ENCODE data around the gene CCDC183.
"Not testable (repeated sequence)": the region's sequence is repeated elsewhere in the genome, so short reads cannot be mapped to it uniquely, and the experiment has no call there.

Gene CCDC183

DNA sequence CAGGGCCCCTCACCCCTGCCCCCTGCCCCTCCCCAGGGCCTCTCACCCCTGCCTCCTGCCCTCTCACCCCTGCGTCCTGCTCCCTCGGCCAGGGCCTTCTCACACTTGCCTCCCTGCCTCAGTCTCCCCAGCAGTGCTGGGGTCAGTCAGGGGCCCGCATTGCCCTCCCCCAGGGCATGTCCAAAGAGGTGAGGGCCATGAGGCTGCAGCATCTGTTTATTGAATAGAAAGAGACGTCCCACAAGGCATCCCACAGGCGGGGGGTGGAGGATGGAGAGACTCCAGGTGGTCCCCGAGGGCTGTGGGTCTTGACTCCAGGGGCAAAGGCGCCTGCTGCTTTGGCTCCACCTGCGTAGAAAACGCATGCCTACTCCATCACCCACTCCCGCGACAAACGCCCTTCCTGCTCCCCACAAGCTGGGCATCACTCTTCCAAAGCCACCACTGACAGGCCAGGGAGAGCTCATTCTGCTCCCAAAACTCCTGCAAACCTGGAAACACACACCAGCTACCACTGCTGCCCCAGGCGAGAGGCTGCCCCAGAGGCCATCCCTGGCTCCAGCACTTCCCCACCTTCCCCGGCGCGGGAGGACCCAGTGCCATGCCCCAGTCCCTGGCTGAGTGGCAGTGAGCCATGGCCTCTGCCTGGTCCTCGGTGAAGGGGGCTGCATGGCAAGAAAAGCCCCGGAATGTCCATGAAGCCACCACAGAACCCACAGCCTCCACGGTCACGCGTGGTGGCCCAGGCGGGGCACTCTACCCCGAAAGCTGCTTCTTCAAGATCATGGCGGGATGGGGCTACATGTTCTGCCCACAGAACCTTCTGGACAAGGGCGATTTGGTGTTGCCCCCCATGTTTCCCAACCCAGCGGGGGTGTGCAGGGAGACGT lies 36.5 kb upstream of the CCDC183 start:
- peaks cover 95% of the 10 kb centered on the region for H3K4me1 ChIP-seq
- H3K4me3 ChIP-seq: peak overlapping the region; percentile 54

DNA sequence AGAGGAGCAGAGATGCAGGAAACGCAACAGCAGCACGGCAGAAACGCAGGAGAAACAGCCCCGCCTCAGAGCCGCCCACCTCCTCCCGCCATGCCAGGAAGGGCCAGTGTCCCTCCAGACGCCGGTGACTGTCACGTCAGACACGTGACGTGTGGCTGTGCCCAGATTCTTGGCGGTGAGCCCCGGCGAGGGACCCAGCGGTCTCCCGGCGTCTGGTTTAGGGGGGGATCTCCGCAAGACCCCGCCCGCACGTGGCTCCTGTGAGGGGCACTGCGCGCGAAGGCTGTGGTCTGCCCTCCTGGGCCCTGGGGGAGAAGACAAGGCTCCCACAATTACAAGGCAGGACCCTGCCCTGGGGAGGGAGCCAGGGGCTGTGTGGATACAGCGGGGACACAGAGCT lies 35.7 kb upstream of the CCDC183 start:
- no peak for TF ChIP-seq Cebpa-rat (IDR thresholded peaks at IDR 0.05)
- Histone ChIP-seq H3K9ac (peak overlapping the region; percentile 75), H3K27ac (peak overlapping the region; percentile 87), H3K4me2 (peak overlapping the region; percentile 77), H3K27me3 (no peaks in the 10 kb centered on the region), H3K9me3 (peaks cover 10% of the 10 kb centered on the region), H3K4me1 (peaks cover 95% of the 10 kb centered on the region), H4K20me1 (no peaks in the 10 kb centered on the region), H3K4me3 (peak overlapping the region; percentile 54), H3K36me3 (no peaks in the 10 kb centered on the region)

More for the DNA sequence above, 36.5 kb upstream of the CCDC183 start:
- TF ChIP-seq Cebpa-rat (IDR thresholded peaks at IDR 0.05): no peak
- Histone ChIP-seq H3K4me2 (peak overlapping the region; percentile 77), H3K27me3 (no peaks in the 10 kb centered on the region), H4K20me1 (no peaks in the 10 kb centered on the region), H3K9me3 (peaks cover 10% of the 10 kb centered on the region), H3K9ac (peak overlapping the region; percentile 75), H3K36me3 (no peaks in the 10 kb centered on the region), H3K27ac (peak overlapping the region; percentile 87)

DNA sequence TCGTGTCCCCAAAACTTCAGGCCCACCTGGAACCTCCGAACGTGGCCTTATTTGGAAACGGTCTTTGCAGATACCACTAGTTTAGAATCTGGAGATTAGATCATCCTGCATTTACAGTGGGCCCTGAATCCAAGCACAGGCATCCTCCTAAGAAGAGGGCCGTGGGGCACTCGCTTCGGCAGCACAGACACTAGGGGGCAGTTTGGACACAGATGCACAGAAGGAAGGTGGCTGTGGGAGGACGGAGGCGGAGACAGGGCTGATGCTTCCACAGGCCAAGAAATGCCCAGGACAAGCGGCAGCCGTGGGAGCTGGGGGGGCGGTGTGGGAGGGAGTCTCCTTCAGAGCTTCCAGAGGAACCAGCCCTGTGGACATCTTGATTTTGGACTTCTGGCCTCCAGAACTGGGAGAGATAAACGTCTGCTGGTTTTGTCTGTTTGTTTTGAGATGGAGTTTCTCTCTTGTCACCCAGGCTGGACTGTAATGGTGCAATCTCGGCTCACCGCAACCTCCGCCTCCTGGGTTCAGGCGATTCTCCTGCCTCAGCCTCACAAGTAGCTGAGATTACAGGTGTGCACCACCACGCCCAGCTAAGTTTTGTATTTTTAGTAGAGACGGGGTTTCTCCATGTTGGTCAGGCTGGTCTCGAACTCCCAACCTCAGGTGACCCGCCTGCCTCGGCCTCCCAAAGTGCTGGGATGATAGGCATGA lies 35.1 kb upstream of the CCDC183 start:
- Histone ChIP-seq H3K4me3 (peak overlapping the region; percentile 54; the same call in 1 of the 2 replicates), H3K27ac (peak overlapping the region; percentile 87), H3K4me1 (peaks cover 97% of the 10 kb centered on the region), H3K4me2 (peak overlapping the region; percentile 77), H3K9ac (peak overlapping the region; percentile 75)
- not testable (repeated sequence) for H4K20me1 ChIP-seq, H3K27me3 ChIP-seq, H3K36me3 ChIP-seq, H3K9me3 ChIP-seq

DNA sequence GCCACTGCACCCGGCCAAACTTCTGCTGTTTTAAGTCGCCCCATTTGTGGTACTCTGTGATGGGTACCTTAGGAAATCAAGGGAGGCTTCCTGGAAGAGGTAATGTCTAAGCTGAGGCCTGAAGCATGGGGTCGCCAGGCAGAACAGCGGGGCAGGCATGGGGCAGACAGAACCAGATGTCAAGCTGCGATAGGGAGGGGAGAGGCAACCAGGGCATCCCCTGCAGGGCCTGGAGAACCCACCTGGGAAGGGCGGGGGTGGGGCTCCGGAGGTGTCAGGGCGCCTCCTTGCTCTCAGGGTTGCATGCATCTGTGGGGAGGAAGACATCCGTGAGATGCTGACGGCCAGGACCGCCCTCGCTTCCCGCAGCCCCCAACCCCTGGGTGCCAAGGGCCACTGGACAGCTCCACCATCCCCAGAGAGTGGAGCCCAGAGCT lies 34.6 kb upstream of the CCDC183 start:
- Histone ChIP-seq H3K9ac (no peak overlapping the region; the same call in 1 of the 2 replicates), H3K4me3 (no peak overlapping the region), H3K36me3 (no peaks in the 10 kb centered on the region), H4K20me1 (no peaks in the 10 kb centered on the region), H3K4me2 (peak overlapping the region; percentile 77), H3K27me3 (no peaks in the 10 kb centered on the region), H3K9me3 (no peaks in the 10 kb centered on the region), H3K27ac (peak overlapping the region; percentile 87), H3K4me1 (peaks cover 96% of the 10 kb centered on the region)
- TF ChIP-seq Cebpa-rat (IDR thresholded peaks at IDR 0.05): no peak

DNA sequence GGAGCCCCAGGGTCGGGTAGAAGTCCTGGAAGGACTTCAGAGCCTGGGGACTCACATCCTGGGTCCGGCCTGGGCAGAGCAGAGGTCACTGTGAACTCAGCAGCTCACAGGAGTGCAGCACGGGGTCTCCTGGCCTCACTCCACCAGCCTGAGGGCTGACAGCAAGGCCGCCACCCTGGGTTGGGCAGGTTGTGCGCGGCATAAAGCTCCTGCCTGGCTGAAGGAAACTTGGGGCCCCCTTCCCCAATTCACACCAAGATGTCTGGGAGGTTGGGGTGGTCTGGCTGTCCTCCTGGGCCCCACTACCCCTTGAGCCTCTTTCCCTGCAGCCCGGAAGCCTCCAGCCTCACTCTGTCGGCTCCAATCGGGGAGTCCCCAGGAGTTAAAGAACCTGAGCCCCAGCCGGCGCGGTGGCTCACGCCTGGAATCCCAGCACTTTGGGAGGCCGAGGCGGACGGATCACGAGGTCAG lies 33.9 kb upstream of the CCDC183 start:
- peak overlapping the region; percentile 77 for H3K4me2 ChIP-seq
- no peaks in the 10 kb centered on the region for H3K9me3 ChIP-seq
- H3K36me3 ChIP-seq: no peaks in the 10 kb centered on the region
- peak overlapping the region; percentile 72 for H3K27ac ChIP-seq
- peaks cover 96% of the 10 kb centered on the region for H3K4me1 ChIP-seq
- H3K4me3 ChIP-seq: no peak overlapping the region
- H4K20me1 ChIP-seq: no peaks in the 10 kb centered on the region
- H3K9ac ChIP-seq: peak overlapping the region; percentile 55; the same call in 1 of the 2 replicates
- no peak for TF ChIP-seq Cebpa-rat (IDR thresholded peaks at IDR 0.05)
- H3K27me3 ChIP-seq: no peaks in the 10 kb centered on the region

DNA sequence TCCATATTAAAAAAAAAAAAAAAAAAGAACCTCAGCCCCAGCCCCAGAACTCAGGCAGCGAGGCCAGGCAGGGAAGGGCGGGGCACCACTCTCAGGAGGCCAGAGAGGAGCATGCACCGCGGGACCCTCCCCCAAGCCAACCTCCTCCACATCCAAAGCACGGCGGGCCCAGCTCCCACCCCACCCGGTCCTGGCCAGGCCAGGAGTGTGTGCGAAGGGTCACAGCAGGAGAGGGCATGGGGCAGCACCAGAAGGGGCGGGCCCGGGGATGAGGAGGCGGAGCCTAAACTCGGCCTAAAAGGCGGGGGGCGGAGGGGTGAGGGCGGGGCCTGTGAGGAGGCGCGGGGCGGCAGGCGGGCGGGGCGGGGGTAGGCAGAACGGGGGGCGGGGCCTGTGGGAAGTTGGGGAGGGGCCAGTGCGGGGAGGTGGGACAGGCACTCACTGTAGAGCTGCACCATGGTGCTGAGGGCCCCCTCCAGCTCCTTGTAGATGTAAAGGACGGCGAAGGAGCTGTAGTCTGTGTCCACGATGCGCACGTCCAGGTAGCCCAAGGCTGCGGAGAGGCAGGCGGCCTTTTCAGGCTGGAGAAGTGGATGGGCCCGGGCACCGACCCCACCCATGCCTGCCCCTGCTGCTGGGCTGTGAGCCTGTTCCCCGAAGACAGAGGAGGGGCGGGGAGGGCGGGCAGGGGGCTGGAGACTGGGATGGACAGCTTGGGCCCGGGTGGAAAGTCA lies 33.1 kb upstream of the CCDC183 start:
- no peak overlapping the region for H3K9ac ChIP-seq
- H4K20me1 ChIP-seq: no peaks in the 10 kb centered on the region
- peak overlapping the region; percentile 41; the same call in 1 of the 2 replicates for H3K4me3 ChIP-seq
- H3K9me3 ChIP-seq: no peaks in the 10 kb centered on the region
- H3K4me1 ChIP-seq: peaks cover 96% of the 10 kb centered on the region
- H3K4me2 ChIP-seq: peak overlapping the region; percentile 82
- peak overlapping the region; percentile 68; the same call in 1 of the 2 replicates for H3K27ac ChIP-seq
- TF ChIP-seq Cebpa-rat (IDR thresholded peaks at IDR 0.05): no peak
- H3K27me3 ChIP-seq: no peaks in the 10 kb centered on the region
- H3K36me3 ChIP-seq: no peaks in the 10 kb centered on the region

DNA sequence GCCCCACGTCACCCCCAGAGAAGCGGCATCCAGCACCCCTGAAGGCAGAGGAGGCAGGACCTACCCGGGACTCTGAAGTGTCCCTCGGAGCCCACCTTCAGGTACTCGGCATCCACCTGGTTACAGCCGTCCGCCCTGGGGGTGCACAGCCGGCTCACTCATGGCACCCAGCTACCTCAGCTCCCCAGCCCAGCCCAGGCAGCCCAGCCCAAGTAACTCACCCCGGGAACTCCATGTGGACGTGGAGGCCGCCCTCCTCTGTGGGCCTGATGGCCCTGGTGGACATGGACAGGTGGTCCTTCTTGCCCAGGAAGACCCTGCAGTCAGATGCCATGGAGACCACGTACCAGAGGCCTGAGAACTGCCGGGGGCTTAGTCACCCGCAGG lies 32.5 kb upstream of the CCDC183 start:
- H3K36me3 ChIP-seq: no peaks in the 10 kb centered on the region
- TF ChIP-seq Cebpa-rat (IDR thresholded peaks at IDR 0.05): no peak
- H3K4me3 ChIP-seq: peak overlapping the region; percentile 33; the same call in 1 of the 2 replicates
- H4K20me1 ChIP-seq: no peaks in the 10 kb centered on the region
- peaks cover 95% of the 10 kb centered on the region for H3K4me1 ChIP-seq
- H3K9ac ChIP-seq: no peak overlapping the region
- H3K27me3 ChIP-seq: no peaks in the 10 kb centered on the region
- H3K9me3 ChIP-seq: no peaks in the 10 kb centered on the region
- peak overlapping the region; percentile 82 for H3K4me2 ChIP-seq
- H3K27ac ChIP-seq: peak overlapping the region; percentile 68; the same call in 1 of the 2 replicates

DNA sequence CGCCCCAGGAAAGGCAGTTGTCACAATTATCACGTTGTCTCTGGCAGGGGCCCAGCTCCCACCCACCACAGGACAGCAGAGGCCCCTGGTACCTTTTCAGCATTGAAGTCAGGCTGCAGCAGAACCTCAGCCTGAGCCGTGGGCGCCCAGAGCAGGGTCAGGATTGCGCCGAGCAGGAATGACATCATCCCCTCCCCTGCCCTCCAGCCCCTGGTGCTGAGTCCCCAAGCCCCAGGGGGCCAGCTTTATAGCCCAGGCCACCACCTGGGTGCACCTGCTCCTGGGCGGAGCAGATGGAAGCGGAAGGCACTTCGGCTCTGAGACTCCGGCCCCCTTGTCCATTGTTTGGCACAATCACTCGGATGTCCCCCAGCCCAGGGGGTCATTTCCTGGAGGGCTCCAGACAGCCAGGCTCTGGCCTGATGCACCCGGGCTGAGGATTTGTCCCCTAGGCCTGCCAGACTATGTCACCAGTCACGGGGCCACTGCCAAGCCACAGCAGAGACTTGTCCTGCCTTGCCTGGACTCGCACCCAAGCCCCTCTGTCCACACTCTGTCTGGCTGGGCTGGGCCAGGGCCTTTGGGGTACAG lies 31.7 kb upstream of the CCDC183 start, which contains the start of gene LCN15:
TSS of gene LCN15 (minus strand) at position 218 of the 591 bp plus-strand sequence. CDS start at position 188, 30 bp downstream.
- Histone ChIP-seq H4K20me1 (no peaks in the 10 kb centered on the region), H3K27ac (peak within 1 kb of the TSS; percentile 68), H3K4me3 (peak within 1 kb of the TSS; percentile 33; the same call in 1 of the 2 replicates), H3K9me3 (no peaks in the 10 kb centered on the region), H3K4me2 (peak within 1 kb of the TSS; percentile 82), H3K9ac (0 out of 2 replicates have a peak within 1 kb of the TSS, but pooled peaks have one; percentile 15), H3K27me3 (no peaks in the 10 kb centered on the region), H3K36me3 (no peaks in the 10 kb centered on the region), H3K4me1 (peaks cover 90% of the 10 kb centered on the region)
- TF ChIP-seq Cebpa-rat (IDR thresholded peaks at IDR 0.05): no peak

DNA sequence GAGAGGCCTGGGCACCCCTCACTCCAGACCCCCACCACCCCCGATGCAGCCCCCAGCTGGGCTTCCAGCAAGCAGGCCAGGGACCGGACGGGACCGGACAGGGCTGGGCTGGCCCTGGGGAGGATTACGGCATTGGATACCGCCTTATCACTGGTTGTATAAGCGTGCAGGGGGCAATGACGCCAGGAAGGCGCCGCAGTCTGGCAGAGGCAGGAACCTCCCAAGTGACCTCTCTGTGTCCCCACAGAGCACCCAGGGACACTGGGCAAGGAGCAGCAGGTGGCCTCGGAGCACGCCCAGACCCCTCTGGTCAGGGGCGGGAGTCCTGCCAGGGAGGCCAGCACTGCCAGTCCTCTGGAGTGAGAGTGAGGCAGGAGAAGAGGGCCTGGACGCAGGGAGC lies 31.1 kb upstream of the CCDC183 start:
- H3K4me2 ChIP-seq: peak overlapping the region; percentile 82
- H3K9ac ChIP-seq: no peak overlapping the region
- no peaks in the 10 kb centered on the region for H3K9me3 ChIP-seq
- H3K4me1 ChIP-seq: peaks cover 88% of the 10 kb centered on the region
- peak overlapping the region; percentile 68 for H3K27ac ChIP-seq
- no peaks in the 10 kb centered on the region for H3K36me3 ChIP-seq
- H3K27me3 ChIP-seq: no peaks in the 10 kb centered on the region
- H4K20me1 ChIP-seq: no peaks in the 10 kb centered on the region
- no peak overlapping the region for H3K4me3 ChIP-seq
- no peak for TF ChIP-seq Cebpa-rat (IDR thresholded peaks at IDR 0.05)

DNA sequence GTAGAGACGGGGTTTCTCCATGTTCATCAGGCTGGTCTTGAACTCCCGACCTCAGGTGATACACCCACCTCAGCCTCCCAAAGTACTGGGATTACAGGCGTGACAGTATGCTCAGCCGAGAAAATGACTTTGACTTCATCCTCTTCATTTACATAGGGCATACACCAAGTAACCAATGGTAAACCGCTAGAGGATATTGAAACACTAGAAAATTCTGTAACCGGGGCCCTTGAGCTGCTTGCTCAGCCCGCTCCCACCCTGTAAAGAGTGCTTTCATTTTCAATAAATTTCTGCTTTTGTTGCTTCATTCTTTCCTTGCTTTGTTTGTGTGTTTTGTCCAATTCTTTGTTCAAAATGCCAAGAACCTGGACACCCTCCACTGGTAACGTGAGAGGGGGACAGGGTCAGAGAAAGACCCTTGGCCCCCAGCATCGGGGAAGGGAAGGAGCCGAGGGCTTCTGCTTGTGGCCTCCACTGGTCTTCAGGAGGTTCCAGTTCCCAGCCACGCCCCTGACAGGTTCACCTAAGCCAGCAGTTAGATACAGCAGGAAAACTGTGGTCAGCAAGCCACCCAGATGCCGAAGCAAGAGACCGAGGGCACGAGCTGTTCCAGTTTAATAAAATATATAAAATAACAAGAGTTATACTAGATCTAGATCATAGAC lies 30.3 kb upstream of the CCDC183 start:
- H3K27me3 ChIP-seq, H3K4me3 ChIP-seq, H4K20me1 ChIP-seq, H3K9me3 ChIP-seq, H3K9ac ChIP-seq, H3K36me3 ChIP-seq: not testable (repeated sequence)
- Histone ChIP-seq H3K4me2 (peak overlapping the region; percentile 82), H3K4me1 (peaks cover 80% of the 10 kb centered on the region), H3K27ac (peak overlapping the region; percentile 68)

DNA sequence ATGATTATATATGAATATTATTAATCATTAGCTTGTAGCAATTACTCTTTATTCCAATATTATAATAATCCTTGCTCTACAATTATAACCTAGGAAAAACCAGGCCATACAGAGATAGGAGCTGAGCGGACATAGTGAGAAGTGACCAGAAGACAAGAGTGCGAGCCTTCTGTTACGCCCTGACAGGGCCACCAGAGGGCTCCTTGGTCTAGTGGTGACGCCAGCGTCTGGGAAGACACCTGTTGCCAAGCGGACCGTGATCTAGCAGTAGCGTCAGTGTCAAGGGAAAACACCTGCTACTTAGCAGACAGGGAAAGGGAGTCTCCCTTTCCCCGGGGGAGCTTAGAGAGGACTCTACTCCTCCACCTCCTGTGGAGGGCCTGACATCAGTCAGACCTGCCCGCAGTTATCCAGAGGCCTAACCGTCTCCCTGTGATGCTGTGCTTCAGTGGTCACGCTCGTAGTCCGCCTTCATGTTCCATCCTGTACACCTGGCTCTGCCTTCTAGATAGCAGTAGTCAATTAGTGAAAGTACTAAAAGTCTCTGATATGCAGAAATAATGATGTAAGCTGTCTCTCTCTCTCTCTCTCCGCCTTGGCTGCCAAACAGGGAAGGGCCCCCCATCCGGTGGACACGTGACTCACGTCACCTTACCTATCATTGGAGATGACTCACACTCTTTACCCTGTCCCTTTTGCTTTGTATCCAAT lies 29.6 kb upstream of the CCDC183 start:
- not testable (repeated sequence) for H3K4me3 ChIP-seq, H3K27me3 ChIP-seq, H3K9ac ChIP-seq, H3K36me3 ChIP-seq, H3K9me3 ChIP-seq, H4K20me1 ChIP-seq
- peaks cover 73% of the 10 kb centered on the region for H3K4me1 ChIP-seq
- H3K4me2 ChIP-seq: peak overlapping the region; percentile 82
- H3K27ac ChIP-seq: peak overlapping the region; percentile 68

All from BLaER1 (cell line).